PC-9 (cell line): Measurements from ENCODE around the gene PITPNM3. TPM values are rescaled to one million over a fixed set of nuclear protein-coding genes. Genes with fewer than 3 reads are reported as not detected.

ENCODE experiments used
- BruUV-seq: library from RNA; stranded (reverse); fragments of 400-500 nt; replicated peaks from 2 replicates; lab custom pipeline; 2021; lab: Mats Ljungman, UMichigan
- CTCF ChIA-PET: fragments of 300-600 bp; sonication (Branson Sonifier 250); formaldehyde crosslinking; loops from one replicate; lab custom pipeline; 2022; ENCODE audit warnings: antibody characterized with exemption; lab: Charles Lee
- POLR2A ChIA-PET: fragments of 300-600 bp; sonication (Branson Sonifier 250); formaldehyde crosslinking; loops from one replicate; lab custom pipeline; 2022; ENCODE audit warnings: antibody characterized with exemption; ENCODE audit not compliant: unreplicated experiment; lab: Charles Lee
- DNase-seq, 2 experiments: peaks; one replicate each; pipeline versions ENCODE4 v3.0.0 to v3.0.0-alpha.2; 2015 to 2022; ENCODE audit warnings: mixed read lengths in 1 of 2
- H2AFZ ChIP-seq: fragments of 200-600 bp; sonication (generic); 2 replicates; pipeline ENCODE4 v1.8.1; 2017; ENCODE audit warnings: antibody characterized with exemption
- H3F3A ChIP-seq: fragments of 200-600 bp; sonication (generic); 2 replicates; pipeline ENCODE4 v1.8.1; 2017; ENCODE audit warnings: antibody characterized with exemption, mild to moderate bottlenecking, low read depth; ENCODE audit not compliant: insufficient read depth
- H3K27ac ChIP-seq: fragments of 200-600 bp; sonication (generic); 2 replicates; pipeline ENCODE4 v1.6.1; 2016; ENCODE audit warnings: mixed run types
- H3K27me3 ChIP-seq: fragments of 200-600 bp; sonication (generic); 2 replicates; pipeline ENCODE4 v1.6.1; 2016; ENCODE audit warnings: low read depth, mixed run types; ENCODE audit not compliant: insufficient read depth
- H3K36me3 ChIP-seq: fragments of 200-600 bp; sonication (generic); 2 replicates; pipeline ENCODE4 v1.6.1; 2016; ENCODE audit warnings: low read depth, mixed run types
- H3K4me1 ChIP-seq: fragments of 200-600 bp; sonication (generic); replicated peaks from 2 replicates; pipeline ENCODE4 v1.6.1; 2016; ENCODE audit warnings: mixed run types; ENCODE audit not compliant: insufficient read depth
- H3K4me2 ChIP-seq: fragments of 200-600 bp; sonication (generic); 2 replicates; pipeline ENCODE4 v1.6.1; 2017; ENCODE audit warnings: mixed run types
- H3K4me3 ChIP-seq: fragments of 200-600 bp; sonication (generic); 2 replicates; pipeline ENCODE4 v1.6.1; 2016; ENCODE audit warnings: mixed run types
- H3K79me2 ChIP-seq: fragments of 200-600 bp; sonication (generic); 2 replicates; pipeline ENCODE4 v1.6.1; 2017; ENCODE audit warnings: low read depth, mixed run types
- H3K9me2 ChIP-seq: fragments of 200-600 bp; sonication (generic); 2 replicates; pipeline ENCODE4 v1.8.1; 2017; ENCODE audit warnings: mild to moderate bottlenecking; ENCODE audit not compliant: insufficient read depth
- H3K9me3 ChIP-seq: fragments of 200-600 bp; sonication (generic); 2 replicates; pipeline ENCODE4 v1.8.1; 2016; ENCODE audit warnings: low read depth; ENCODE audit not compliant: insufficient read depth
- H4K20me1 ChIP-seq: fragments of 200-600 bp; sonication (generic); 2 replicates; pipeline ENCODE4 v1.8.1; 2017; ENCODE audit not compliant: insufficient read depth
- CTCF ChIP-seq: fragments of 200-600 bp; sonication (generic); conservative IDR thresholded peaks from 2 replicates; pipeline ENCODE4 v1.6.1; 2017; ENCODE audit warnings: mixed run types, antibody characterized with exemption, mild to moderate bottlenecking, moderate library complexity
- EZH2 ChIP-seq: fragments of 200-600 bp; sonication (generic); IDR thresholded peaks from 2 replicates; pipeline ENCODE4 v1.8.0; 2017; ENCODE audit warnings: antibody characterized with exemption, low read depth
- intact Hi-C: fragments of 100-400 bp; cut with micrococcal nuclease; formaldehyde crosslinking; loops from one replicate; pipeline ENCODE4 v1.10.0; 2022; ENCODE audit not compliant: unreplicated experiment
- total RNA-seq: library from RNA; stranded (reverse); gene quantifications from 2 replicates; pipeline ENCODE4 v1.2.3, GENCODE V29; 2021

PITPNM3 gene
- total RNA-seq, 1 experiment from 2014 or later = 16.9 TPM

- Histone ChIP-seq H3K27ac (no peak overlapping the region), H3K4me1 (peaks cover 41% of the 10 kb centered on the region), H3K4me3 (no peak overlapping the region), H3K9me2 (no peaks in the 10 kb centered on the region), H3K4me2 (no peak overlapping the region), H3F3A (peaks cover 29% of the 10 kb centered on the region), H2AFZ (no peak overlapping the region), H3K27me3 (no peaks in the 10 kb centered on the region), H3K36me3 (no peaks in the 10 kb centered on the region), H3K79me2 (no peaks in the 10 kb centered on the region), H4K20me1 (no peaks in the 10 kb centered on the region), H3K9me3 (no peaks in the 10 kb centered on the region)
- POLR2A ChIA-PET = no interaction called here
- no TSS peak for BruUV-seq
- CTCF ChIA-PET = no interaction called here
- no peak for DNase-seq
- intact Hi-C loops = no loop called here
- no peak for TF ChIP-seq EZH2
- no peak for TF ChIP-seq CTCF
Measured at GRCh38 chr17:6525731-6526130, 30.6 kb downstream of the PITPNM3 start.

GRCh38 chr17:6525141-6525540 lies 31.2 kb downstream of the PITPNM3 start:
- Histone ChIP-seq H3K79me2 (no peaks in the 10 kb centered on the region), H3K36me3 (no peaks in the 10 kb centered on the region), H3K9me2 (no peaks in the 10 kb centered on the region), H3K27me3 (no peaks in the 10 kb centered on the region), H3K4me1 (peaks cover 41% of the 10 kb centered on the region), H3K4me3 (no peak overlapping the region), H3K27ac (peak overlapping the region; percentile 74), H3K9me3 (no peaks in the 10 kb centered on the region), H3F3A (peaks cover 29% of the 10 kb centered on the region), H2AFZ (no peak overlapping the region), H3K4me2 (peak overlapping the region; percentile 62), H4K20me1 (no peaks in the 10 kb centered on the region)
- intact Hi-C loops = no loop called here
- no TSS peak for BruUV-seq
- POLR2A ChIA-PET = no interaction called here
- TF ChIP-seq CTCF (no peak), EZH2 (no peak)
- no peak for DNase-seq
- CTCF ChIA-PET = interaction anchor here (1.1 kb wide), 1 partner anchor 52 kb away, joined by 3 read pairs; no protein-coding TSS in a partner anchor

GRCh38 chr17:6524520-6524919 lies 31.8 kb downstream of the PITPNM3 start:
- no peak for TF ChIP-seq EZH2
- no peak for TF ChIP-seq CTCF
- Histone ChIP-seq H3K27ac (peak overlapping the region; percentile 74), H2AFZ (no peak overlapping the region), H3K4me1 (peaks cover 41% of the 10 kb centered on the region), H3K9me3 (no peaks in the 10 kb centered on the region), H3K4me3 (no peak overlapping the region), H3K4me2 (peak overlapping the region; percentile 62), H3K9me2 (no peaks in the 10 kb centered on the region), H3K27me3 (no peaks in the 10 kb centered on the region), H4K20me1 (no peaks in the 10 kb centered on the region), H3F3A (peaks cover 29% of the 10 kb centered on the region), H3K79me2 (no peaks in the 10 kb centered on the region), H3K36me3 (no peaks in the 10 kb centered on the region)
- ChIA-PET CTCF (interaction anchor here (1.1 to 1.3 kb wide), 2 partner anchors 52 to 53 kb away, joined by 3 read pairs; no protein-coding TSS in a partner anchor), POLR2A (interaction anchor here (0.6 to 0.7 kb wide), 2 partner anchors 18 to 28 kb away, joined by 3 to 6 read pairs; no protein-coding TSS in a partner anchor)
- BruUV-seq = no TSS peak
- intact Hi-C loops = loop anchor here (5.0 kb wide), 1 partner anchor 52 kb away; no protein-coding TSS in a partner anchor
- peak in 1 of 2 experiments; percentile 90 for DNase-seq
